CD4-positive, alpha-beta memory T cell (primary cell): ENCODE results near the gene MSH2. TPM values are rescaled to one million over a fixed set of nuclear protein-coding genes. Genes with fewer than 3 reads are reported as not detected.
A peak's percentile ranks its signal among the peaks of the same experiment; 100 is the strongest.
"Not testable (repeated sequence)": the region's sequence is repeated elsewhere in the genome, so short reads cannot be mapped to it uniquely, and the experiment has no call there.

ENCODE experiments used
- CTCF ChIA-PET: fragments of 350-600 bp; sonication (Branson Sonifier 250); formaldehyde crosslinking; loops from one replicate; lab custom pipeline; 2021; ENCODE audit warnings: inconsistent platforms; ENCODE audit not compliant: partially characterized antibody; lab: Charles Lee
- POLR2A ChIA-PET: fragments of 350-600 bp; sonication (Branson Sonifier 250); formaldehyde crosslinking; loops from one replicate; lab custom pipeline; 2021; ENCODE audit not compliant: partially characterized antibody; lab: Charles Lee
- DNase-seq, 5 donors: peaks; one replicate each; pipeline versions ENCODE4 v3.0.0 to v3.0.0-alpha.2; 2020 to 2022; ENCODE audit warnings: mixed read lengths in 1 of 5
- H3K27ac ChIP-seq: one replicate; pipeline ENCODE4 v1.7.0; 2013; ENCODE audit warnings: low read depth, low read length
- H3K27me3 ChIP-seq: 2 replicates; pipeline ENCODE4 v1.7.0; 2013; ENCODE audit warnings: mild to moderate bottlenecking, low read length, moderate library complexity; ENCODE audit not compliant: insufficient read depth
- H3K36me3 ChIP-seq: 2 replicates; pipeline ENCODE4 v1.7.0; 2013; ENCODE audit warnings: mild to moderate bottlenecking, low read length, moderate library complexity; ENCODE audit not compliant: insufficient read depth
- H3K4me1 ChIP-seq: 2 replicates; pipeline ENCODE4 v1.7.0; 2013; ENCODE audit warnings: mild to moderate bottlenecking, low read length, moderate library complexity; ENCODE audit not compliant: insufficient read depth
- H3K4me3 ChIP-seq, 2 donors: one replicate each; pipeline ENCODE4 v1.7.0; 2013; ENCODE audit warnings: low read length in 2 of 2, mild to moderate bottlenecking in 1 of 2
- H3K9me3 ChIP-seq, 2 donors: one replicate each; pipeline ENCODE4 v1.7.0; 2013; ENCODE audit warnings: low read length in 2 of 2, control low read depth in 1 of 2; ENCODE audit not compliant: control insufficient read depth in 1 of 2
- H3K27ac Mint-ChIP-seq, 7 donors: one replicate each; pipeline ENCODE4 v1.8.0; 2020 to 2021; ENCODE audit warnings: mixed read lengths in 7 of 7, mild to moderate bottlenecking in 6 of 7, inconsistent platforms in 3 of 7, moderate library complexity in 3 of 7
- H3K27me3 Mint-ChIP-seq, 2 donors: one replicate each; pipeline ENCODE4 v1.8.0; 2020 to 2021; ENCODE audit warnings: mixed read lengths in 2 of 2
- H3K36me3 Mint-ChIP-seq, 2 donors: one replicate each; pipeline ENCODE4 v1.8.0; 2020 to 2021; ENCODE audit warnings: mixed read lengths in 2 of 2, inconsistent platforms in 1 of 2, mild to moderate bottlenecking in 1 of 2
- H3K4me1 Mint-ChIP-seq, 4 donors: one replicate each; pipeline ENCODE4 v1.8.0; 2020 to 2021; ENCODE audit warnings: mixed read lengths in 4 of 4, mild to moderate bottlenecking in 1 of 4
- H3K4me3 Mint-ChIP-seq, 8 donors: one replicate each; pipeline ENCODE4 v1.8.0; 2020 to 2021; ENCODE audit warnings: mixed read lengths in 8 of 8, mild to moderate bottlenecking in 7 of 8, moderate library complexity in 6 of 8, inconsistent platforms in 3 of 8
- H3K9me3 Mint-ChIP-seq, 8 donors: one replicate each; pipeline ENCODE4 v1.8.0; 2020 to 2021; ENCODE audit warnings: mixed read lengths in 8 of 8, mild to moderate bottlenecking in 5 of 8, inconsistent platforms in 3 of 8, moderate library complexity in 1 of 8
- intact Hi-C: fragments of 100-400 bp; cut with micrococcal nuclease; formaldehyde crosslinking; loops from one replicate; pipeline ENCODE4 v1.15.1; 2023
- polyA plus RNA-seq, 2 donors: library from polyadenylated mRNA; unstranded; fragments of 300-500 nt; fragmentation: Illumina TruSeq; gene quantifications; one replicate each; pipeline ENCODE4 v1.2.3, GENCODE V29; 2021
- total RNA-seq, 2 experiments: library from RNA; stranded (reverse); gene quantifications; one replicate each; pipeline ENCODE4 v1.2.3, GENCODE V29; 2021

MSH2 gene
- total and polyA plus RNA-seq, 4 experiments from 2014 or later: 26.1 to 30.5 (median 26.3) TPM

DNA sequence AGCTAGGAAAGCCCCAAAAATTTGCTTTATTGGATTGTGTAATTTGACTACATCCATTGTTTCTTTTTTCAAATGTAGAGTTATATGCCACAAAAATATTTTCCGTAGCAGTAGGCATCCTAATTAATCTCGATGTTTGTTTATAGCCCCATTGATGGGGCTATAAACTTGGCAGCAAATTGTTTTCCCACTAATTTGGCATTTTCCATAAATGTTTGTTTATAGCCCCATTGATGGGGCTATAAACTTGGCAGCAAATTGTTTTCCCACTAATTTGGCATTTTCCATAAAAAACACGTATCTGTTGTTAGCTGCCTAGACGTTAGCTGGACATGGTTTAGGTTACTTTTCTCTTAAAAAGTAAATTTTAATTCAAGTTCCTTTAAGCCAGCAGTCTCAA, 23.8 kb downstream of the MSH2 start:
- H3K4me1 ChIP-seq: no peaks in the 10 kb centered on the region
- Mint-ChIP-seq H3K27me3 (no peaks in the 10 kb centered on the region), H3K36me3 (peaks cover 20 to 35% of the 10 kb centered on the region in 2 donors), H3K27ac (no peak overlapping the region), H3K4me1 (no peaks in the 10 kb centered on the region), H3K4me3 (no peak overlapping the region), H3K9me3 (no peaks in the 10 kb centered on the region)
- intact Hi-C loops: no loop called here
- no peaks in the 10 kb centered on the region for H3K9me3 ChIP-seq
- H3K27me3 ChIP-seq: no peaks in the 10 kb centered on the region
- DNase-seq: no peak
- H3K36me3 ChIP-seq: peaks cover 18% of the 10 kb centered on the region
- POLR2A ChIA-PET: no interaction called here
- CTCF ChIA-PET: no interaction called here
- H3K4me3 ChIP-seq: no peak overlapping the region
- H3K27ac ChIP-seq: no peak overlapping the region

DNA sequence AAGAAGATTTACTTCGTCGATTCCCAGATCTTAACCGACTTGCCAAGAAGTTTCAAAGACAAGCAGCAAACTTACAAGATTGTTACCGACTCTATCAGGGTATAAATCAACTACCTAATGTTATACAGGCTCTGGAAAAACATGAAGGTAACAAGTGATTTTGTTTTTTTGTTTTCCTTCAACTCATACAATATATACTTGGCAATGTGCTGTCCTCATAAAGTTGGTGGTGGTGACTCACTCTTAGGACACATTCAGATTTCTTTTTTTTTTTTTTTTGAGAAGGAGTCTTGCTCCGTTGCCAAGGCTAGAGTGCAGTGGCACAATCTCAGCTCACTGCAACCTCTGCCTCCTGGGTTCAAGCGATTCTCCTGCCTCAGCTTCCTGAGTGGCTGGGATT, 26.8 kb downstream of the MSH2 start:
- intact Hi-C loops: no loop called here
- Histone ChIP-seq H3K27ac (no peak overlapping the region), H3K36me3 (peaks cover 15% of the 10 kb centered on the region), H3K4me3 (no peak overlapping the region), H3K4me1 (no peaks in the 10 kb centered on the region), H3K27me3 (no peaks in the 10 kb centered on the region), H3K9me3 (no peaks in the 10 kb centered on the region)
- Mint-ChIP-seq H3K4me3 (no peak overlapping the region), H3K27ac (no peak overlapping the region), H3K27me3 (no peaks in the 10 kb centered on the region), H3K36me3 (peaks cover 32 to 40% of the 10 kb centered on the region in 2 donors), H3K4me1 (peaks cover 0 to 4% (median 0%) of the 10 kb centered on the region in 4 donors), H3K9me3 (peaks cover 0 to 3% (median 0%) of the 10 kb centered on the region in 8 donors)
- POLR2A ChIA-PET: no interaction called here
- CTCF ChIA-PET: no interaction called here
- DNase-seq: no peak

DNA sequence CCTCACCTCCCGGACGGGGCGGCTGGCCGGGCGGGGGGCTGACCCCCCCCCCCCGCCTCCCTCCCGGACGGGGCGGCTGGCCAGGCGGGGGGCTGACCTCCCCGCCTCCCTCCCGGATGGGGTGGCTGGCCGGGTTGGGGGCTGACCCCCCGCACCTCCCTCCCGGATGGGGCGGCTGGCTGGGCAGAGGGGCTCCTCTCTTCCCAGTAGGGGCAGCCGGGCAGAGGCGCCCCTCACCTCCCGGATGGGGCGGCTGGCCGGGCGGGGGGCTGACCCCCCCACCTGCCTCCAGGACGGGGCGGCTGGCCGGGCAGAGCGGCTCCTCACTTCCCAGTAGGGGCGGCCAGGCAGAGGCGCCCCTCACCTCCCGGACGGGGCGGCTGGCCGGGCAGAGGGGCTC, 30.1 kb downstream of the MSH2 start:
- H3K9me3 ChIP-seq, H3K4me3 ChIP-seq, H3K27me3 Mint-ChIP-seq, POLR2A ChIA-PET, DNase-seq, H3K4me1 Mint-ChIP-seq, intact Hi-C loops, H3K9me3 Mint-ChIP-seq, CTCF ChIA-PET, H3K27ac ChIP-seq, H3K27ac Mint-ChIP-seq, H3K4me1 ChIP-seq, H3K27me3 ChIP-seq, H3K4me3 Mint-ChIP-seq: not testable (repeated sequence)
- H3K36me3 Mint-ChIP-seq: peaks cover 32 to 39% of the 10 kb centered on the region in 2 donors
- peaks cover 15% of the 10 kb centered on the region for H3K36me3 ChIP-seq

DNA sequence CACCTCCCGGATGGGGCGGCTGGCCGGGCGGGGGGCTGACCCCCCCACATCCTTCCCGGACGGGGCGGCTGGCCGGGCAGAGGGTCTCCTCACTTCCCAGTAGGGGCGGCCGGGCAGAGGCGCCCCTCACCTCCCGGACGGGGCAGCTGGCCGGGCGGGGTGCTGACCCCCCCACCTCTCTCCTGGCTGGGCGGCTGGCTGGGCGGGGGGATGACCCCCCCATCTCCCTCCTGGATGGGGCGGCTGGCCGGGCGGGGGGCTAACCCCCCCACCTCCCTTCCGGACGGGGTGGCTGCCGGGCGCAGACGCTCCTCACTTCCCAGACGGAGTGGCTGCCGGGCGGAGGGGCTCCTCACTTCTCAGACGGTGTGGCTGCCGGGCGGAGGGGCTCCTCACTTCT, 30.5 kb downstream of the MSH2 start:
- DNase-seq, H3K9me3 ChIP-seq, H3K4me3 ChIP-seq, H3K4me1 ChIP-seq, intact Hi-C loops, H3K27ac ChIP-seq, CTCF ChIA-PET, H3K4me3 Mint-ChIP-seq, POLR2A ChIA-PET, H3K4me1 Mint-ChIP-seq, H3K27ac Mint-ChIP-seq, H3K9me3 Mint-ChIP-seq, H3K27me3 Mint-ChIP-seq, H3K27me3 ChIP-seq: not testable (repeated sequence)
- peaks cover 15% of the 10 kb centered on the region for H3K36me3 ChIP-seq
- peaks cover 37 to 41% of the 10 kb centered on the region in 2 donors for H3K36me3 Mint-ChIP-seq

DNA sequence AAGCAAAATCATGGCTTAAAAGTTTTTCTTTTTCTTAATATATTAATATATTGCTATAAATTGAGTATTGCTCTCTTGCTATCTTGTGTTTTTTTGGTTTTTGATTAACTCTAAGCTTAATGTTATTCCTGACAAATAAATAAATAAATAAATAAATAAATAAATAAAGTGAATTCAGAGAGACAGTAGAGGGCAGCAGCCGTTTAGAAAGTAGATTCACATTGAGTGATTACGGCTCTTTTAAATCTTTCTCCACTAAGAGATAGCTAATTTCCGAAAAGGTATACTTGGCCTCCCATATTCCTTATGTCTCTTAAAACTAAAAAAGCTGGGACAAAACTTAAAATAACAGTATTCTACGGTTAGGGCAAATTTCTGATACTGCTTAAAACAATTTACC, 34.3 kb downstream of the MSH2 start:
- no peaks in the 10 kb centered on the region for H3K36me3 ChIP-seq
- H3K9me3 Mint-ChIP-seq: peaks cover 0 to 3% (median 0%) of the 10 kb centered on the region in 8 donors
- H3K4me1 ChIP-seq: no peaks in the 10 kb centered on the region
- peak in 1 of 5 donors; percentile 3 for DNase-seq
- no peak overlapping the region for H3K4me3 Mint-ChIP-seq
- POLR2A ChIA-PET: no interaction called here
- CTCF ChIA-PET: interaction anchor here (1.0 to 1.8 kb wide), 7 partner anchors 13 to 668 kb away, joined by 3 to 9 read pairs (median 3); no protein-coding TSS in a partner anchor
- no peaks in the 10 kb centered on the region for H3K27me3 Mint-ChIP-seq
- no peaks in the 10 kb centered on the region for H3K27me3 ChIP-seq
- intact Hi-C loops: loop anchor here (2.0 kb wide), 1 partner anchor 332 kb away; no protein-coding TSS in a partner anchor
- H3K27ac Mint-ChIP-seq: no peak overlapping the region
- H3K36me3 Mint-ChIP-seq: peaks cover 21 to 26% of the 10 kb centered on the region in 2 donors
- no peaks in the 10 kb centered on the region for H3K9me3 ChIP-seq
- peaks cover 0 to 2% (median 2%) of the 10 kb centered on the region in 4 donors for H3K4me1 Mint-ChIP-seq
- no peak overlapping the region for H3K4me3 ChIP-seq
- no peak overlapping the region for H3K27ac ChIP-seq

DNA sequence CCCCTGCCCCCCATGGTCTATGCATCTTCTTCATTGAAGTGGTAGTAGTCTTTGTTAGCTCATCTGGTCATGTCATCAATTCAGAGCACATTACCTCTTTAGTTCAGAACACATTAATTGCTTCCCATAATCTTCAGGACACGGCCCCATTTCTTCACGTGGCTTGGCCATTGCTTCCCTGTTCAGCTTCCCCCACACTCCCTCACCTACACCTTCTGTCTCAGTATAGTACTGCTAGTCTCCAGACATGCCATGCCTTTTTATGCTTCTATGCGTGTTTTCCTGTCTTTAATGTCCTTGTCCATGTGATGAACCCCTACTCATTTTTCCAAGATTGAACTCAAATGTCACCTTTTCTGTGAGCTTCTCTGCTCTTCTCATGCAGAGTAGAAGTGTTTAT, 35.1 kb downstream of the MSH2 start:
- DNase-seq: no peak
- H3K27me3 ChIP-seq: no peaks in the 10 kb centered on the region
- no peak overlapping the region for H3K4me3 Mint-ChIP-seq
- H3K4me1 Mint-ChIP-seq: peaks cover 0 to 3% (median under 1%) of the 10 kb centered on the region in 4 donors
- no peak overlapping the region for H3K27ac ChIP-seq
- POLR2A ChIA-PET: no interaction called here
- H3K9me3 ChIP-seq: no peaks in the 10 kb centered on the region
- H3K27me3 Mint-ChIP-seq: no peaks in the 10 kb centered on the region
- H3K36me3 ChIP-seq: no peaks in the 10 kb centered on the region
- no peak overlapping the region for H3K4me3 ChIP-seq
- peaks cover 0 to 3% (median 0%) of the 10 kb centered on the region in 8 donors for H3K9me3 Mint-ChIP-seq
- peak overlapping the region in 1 of 7 donors; percentile 43 for H3K27ac Mint-ChIP-seq
- intact Hi-C loops: no loop called here
- H3K4me1 ChIP-seq: no peaks in the 10 kb centered on the region
- CTCF ChIA-PET: interaction anchor here (1.1 to 1.8 kb wide), 5 partner anchors 12 to 667 kb away, joined by 3 to 9 read pairs (median 3); no protein-coding TSS in a partner anchor
- peaks cover 17 to 22% of the 10 kb centered on the region in 2 donors for H3K36me3 Mint-ChIP-seq

DNA sequence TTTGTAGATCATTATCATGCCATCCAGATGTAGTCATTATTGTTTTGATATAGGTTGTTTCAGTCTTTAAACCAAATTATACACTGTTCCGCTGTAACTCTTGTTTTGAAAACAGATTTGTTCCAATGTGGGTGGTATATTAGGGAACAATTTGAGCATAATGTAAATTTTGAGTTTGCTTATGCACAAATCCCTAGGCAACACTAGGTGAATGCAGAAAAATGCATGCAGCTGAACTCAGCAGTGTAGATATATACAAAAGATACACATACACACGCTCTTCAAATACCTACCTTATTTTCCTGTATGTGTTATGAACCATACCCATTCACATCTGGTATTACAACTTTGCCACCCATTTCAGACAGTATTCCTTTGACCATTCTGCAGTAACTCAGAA, 35.8 kb downstream of the MSH2 start:
- H3K27me3 ChIP-seq: no peaks in the 10 kb centered on the region
- Mint-ChIP-seq H3K27me3 (no peaks in the 10 kb centered on the region), H3K4me1 (peaks cover 0 to 6% (median 3%) of the 10 kb centered on the region in 4 donors), H3K9me3 (peaks cover 0 to 3% (median 0%) of the 10 kb centered on the region in 8 donors), H3K27ac (no peak overlapping the region), H3K36me3 (peaks cover 17 to 22% of the 10 kb centered on the region in 2 donors), H3K4me3 (no peak overlapping the region)
- intact Hi-C loops: no loop called here
- H3K27ac ChIP-seq: no peak overlapping the region
- H3K9me3 ChIP-seq: no peaks in the 10 kb centered on the region
- H3K4me1 ChIP-seq: no peaks in the 10 kb centered on the region
- no peaks in the 10 kb centered on the region for H3K36me3 ChIP-seq
- H3K4me3 ChIP-seq: no peak overlapping the region
- no peak for DNase-seq
- ChIA-PET CTCF (interaction anchor here (1.4 kb wide), 1 partner anchor 51 kb away, joined by 3 read pairs; no protein-coding TSS in a partner anchor), POLR2A (no interaction called here)
